BE2C (cell line): Measurements from ENCODE around the gene CTCF.

Experiments
- DNase-seq: peaks from one replicate; pipeline ENCODE4 v3.0.0-alpha.2; 2020
- H3K27me3 ChIP-seq: fragments of 250-450 bp; sonication (Bioruptor Pico); 2 replicates; pipeline ENCODE4 v1.5.1; 2020; ENCODE audit warnings: mild to moderate bottlenecking
- H3K36me3 ChIP-seq: fragments of 250-450 bp; sonication (Bioruptor Pico); 2 replicates; pipeline ENCODE4 v1.5.1; 2020; ENCODE audit warnings: mild to moderate bottlenecking
- H3K4me1 ChIP-seq: fragments of 250-450 bp; sonication (Bioruptor Pico); 2 replicates; pipeline ENCODE4 v1.5.1; 2020
- H3K4me3 ChIP-seq: 2 replicates; pipeline ENCODE4 v1.5.1; 2011; ENCODE audit warnings: low read depth, low read length
- H3K9me3 ChIP-seq: fragments of 250-450 bp; sonication (Bioruptor Pico); 2 replicates; pipeline ENCODE4 v1.5.1; 2020
- TF ChIP-seq, protein P1 (sequence below): IDR thresholded peaks from 2 replicates; pipeline ENCODE4 v1.5.1; 2012; ENCODE audit warnings: mild to moderate bottlenecking, low read depth, low read length

CTCF gene

GRCh38 chr16:67579686-67580085 is 17.4 kb downstream of the CTCF start:
- Histone ChIP-seq H3K36me3 (peaks cover 40% of the 10 kb centered on the region), H3K27me3 (no peaks in the 10 kb centered on the region), H3K4me3 (no peak overlapping the region), H3K9me3 (no peaks in the 10 kb centered on the region), H3K4me1 (no peaks in the 10 kb centered on the region)
- DNase-seq, result no peak
- TF ChIP-seq, protein P1, sequence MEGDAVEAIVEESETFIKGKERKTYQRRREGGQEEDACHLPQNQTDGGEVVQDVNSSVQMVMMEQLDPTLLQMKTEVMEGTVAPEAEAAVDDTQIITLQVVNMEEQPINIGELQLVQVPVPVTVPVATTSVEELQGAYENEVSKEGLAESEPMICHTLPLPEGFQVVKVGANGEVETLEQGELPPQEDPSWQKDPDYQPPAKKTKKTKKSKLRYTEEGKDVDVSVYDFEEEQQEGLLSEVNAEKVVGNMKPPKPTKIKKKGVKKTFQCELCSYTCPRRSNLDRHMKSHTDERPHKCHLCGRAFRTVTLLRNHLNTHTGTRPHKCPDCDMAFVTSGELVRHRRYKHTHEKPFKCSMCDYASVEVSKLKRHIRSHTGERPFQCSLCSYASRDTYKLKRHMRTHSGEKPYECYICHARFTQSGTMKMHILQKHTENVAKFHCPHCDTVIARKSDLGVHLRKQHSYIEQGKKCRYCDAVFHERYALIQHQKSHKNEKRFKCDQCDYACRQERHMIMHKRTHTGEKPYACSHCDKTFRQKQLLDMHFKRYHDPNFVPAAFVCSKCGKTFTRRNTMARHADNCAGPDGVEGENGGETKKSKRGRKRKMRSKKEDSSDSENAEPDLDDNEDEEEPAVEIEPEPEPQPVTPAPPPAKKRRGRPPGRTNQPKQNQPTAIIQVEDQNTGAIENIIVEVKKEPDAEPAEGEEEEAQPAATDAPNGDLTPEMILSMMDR, result no peak

GRCh38 chr16:67580202-67580601 is 17.9 kb downstream of the CTCF start:
- no peaks in the 10 kb centered on the region for H3K9me3 ChIP-seq
- H3K4me3 ChIP-seq, result no peak overlapping the region
- DNase-seq, result no peak
- H3K27me3 ChIP-seq, result no peaks in the 10 kb centered on the region
- TF ChIP-seq, protein P1, result no peak
- H3K4me1 ChIP-seq, result no peaks in the 10 kb centered on the region
- peaks cover 35% of the 10 kb centered on the region for H3K36me3 ChIP-seq

- no peak for DNase-seq
- Histone ChIP-seq H3K4me1 (peaks cover 6% of the 10 kb centered on the region; the same call in 1 of the 2 replicates), H3K4me3 (no peak overlapping the region)
Measured at GRCh38 chr16:67593288-67593687, 31.0 kb downstream of the CTCF start.

GRCh38 chr16:67593701-67594100 is 31.4 kb downstream of the CTCF start:
- Histone ChIP-seq H3K27me3 (no peaks in the 10 kb centered on the region), H3K4me1 (peaks cover 6% of the 10 kb centered on the region; the same call in 1 of the 2 replicates), H3K9me3 (no peaks in the 10 kb centered on the region), H3K4me3 (no peak overlapping the region), H3K36me3 (peaks cover 27% of the 10 kb centered on the region)
- TF ChIP-seq, protein P1, result no peak
- DNase-seq, result no peak

More at GRCh38 chr16:67593288-67593687, 31.0 kb downstream of the CTCF start:
- H3K9me3 ChIP-seq, result no peaks in the 10 kb centered on the region
- no peaks in the 10 kb centered on the region for H3K27me3 ChIP-seq
- TF ChIP-seq, protein P1, result no peak
- H3K36me3 ChIP-seq, result peaks cover 24% of the 10 kb centered on the region

- no peak for DNase-seq
- no peaks in the 10 kb centered on the region for H3K9me3 ChIP-seq
- TF ChIP-seq, protein P1, result no peak
- H3K4me3 ChIP-seq, result no peak overlapping the region
- H3K4me1 ChIP-seq, result peaks cover 6% of the 10 kb centered on the region; the same call in 1 of the 2 replicates
- H3K27me3 ChIP-seq, result no peaks in the 10 kb centered on the region
- H3K36me3 ChIP-seq, result peaks cover 27% of the 10 kb centered on the region
Measured at GRCh38 chr16:67594256-67594915, 32.1 kb downstream of the CTCF start.

DNA sequence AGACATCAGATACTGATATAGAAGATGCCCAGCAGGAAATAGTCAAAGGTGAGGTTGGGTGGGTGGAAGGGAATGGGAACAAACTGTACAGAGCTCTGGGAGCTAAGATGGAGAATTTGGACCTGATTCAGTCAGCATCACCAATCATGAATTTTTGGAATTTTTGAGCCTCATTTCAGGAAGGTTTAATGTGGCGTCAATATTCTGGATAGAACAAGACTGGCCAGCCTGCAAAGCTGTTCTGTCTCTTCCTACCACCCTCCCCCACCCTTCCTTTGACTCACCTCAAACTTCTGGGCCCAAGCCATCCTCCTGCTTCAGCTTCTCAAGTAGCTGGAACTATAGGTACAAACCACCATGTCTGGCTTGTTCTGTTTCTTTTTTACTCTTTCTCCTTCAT is 32.6 kb downstream of the CTCF start:
- no peaks in the 10 kb centered on the region for H3K9me3 ChIP-seq
- peaks cover 6% of the 10 kb centered on the region; the same call in 1 of the 2 replicates for H3K4me1 ChIP-seq
- no peak overlapping the region for H3K4me3 ChIP-seq
- H3K27me3 ChIP-seq, result no peaks in the 10 kb centered on the region
- peaks cover 24% of the 10 kb centered on the region for H3K36me3 ChIP-seq
- TF ChIP-seq, protein P1, result no peak
- no peak for DNase-seq
